ENCODE measurements around the gene BEND6.

Gene BEND6

GRCh38 chr6:56986611-56987010 lies 31.7 kb downstream of the BEND6 start:
- H3K4me2 ChIP-seq (ENCODE audit: low read length), result no peak overlapping the region
- no peaks in the 10 kb centered on the region for H3K36me3 ChIP-seq (replicated peaks; ENCODE audit: low read depth, low read length)
- H3K4me3 ChIP-seq (ENCODE audit: low read length), result no peak overlapping the region
- H3K9ac ChIP-seq (ENCODE audit: low read length), result no peak overlapping the region
- peaks cover 12% of the 10 kb centered on the region; the same call in 1 of the 2 replicates for H3K27me3 ChIP-seq (ENCODE audit: low read depth, low read length)
- no peaks in the 10 kb centered on the region for H3K9me3 ChIP-seq (ENCODE audit: insufficient read depth, low read length)
- no peaks in the 10 kb centered on the region for H3K79me2 ChIP-seq (ENCODE audit: low read length)
- H2AFZ ChIP-seq (ENCODE audit: low read depth, low read length), result no peak overlapping the region
- no peaks in the 10 kb centered on the region for H4K20me1 ChIP-seq (ENCODE audit: insufficient read depth, low read length)
- no peaks in the 10 kb centered on the region for H3K4me1 ChIP-seq (ENCODE audit: low read length)
- no peak for TF ChIP-seq EZH2phosphoT487 (IDR thresholded peaks at IDR 0.05; ENCODE audit: low read depth)
- TF ChIP-seq, protein P1, sequence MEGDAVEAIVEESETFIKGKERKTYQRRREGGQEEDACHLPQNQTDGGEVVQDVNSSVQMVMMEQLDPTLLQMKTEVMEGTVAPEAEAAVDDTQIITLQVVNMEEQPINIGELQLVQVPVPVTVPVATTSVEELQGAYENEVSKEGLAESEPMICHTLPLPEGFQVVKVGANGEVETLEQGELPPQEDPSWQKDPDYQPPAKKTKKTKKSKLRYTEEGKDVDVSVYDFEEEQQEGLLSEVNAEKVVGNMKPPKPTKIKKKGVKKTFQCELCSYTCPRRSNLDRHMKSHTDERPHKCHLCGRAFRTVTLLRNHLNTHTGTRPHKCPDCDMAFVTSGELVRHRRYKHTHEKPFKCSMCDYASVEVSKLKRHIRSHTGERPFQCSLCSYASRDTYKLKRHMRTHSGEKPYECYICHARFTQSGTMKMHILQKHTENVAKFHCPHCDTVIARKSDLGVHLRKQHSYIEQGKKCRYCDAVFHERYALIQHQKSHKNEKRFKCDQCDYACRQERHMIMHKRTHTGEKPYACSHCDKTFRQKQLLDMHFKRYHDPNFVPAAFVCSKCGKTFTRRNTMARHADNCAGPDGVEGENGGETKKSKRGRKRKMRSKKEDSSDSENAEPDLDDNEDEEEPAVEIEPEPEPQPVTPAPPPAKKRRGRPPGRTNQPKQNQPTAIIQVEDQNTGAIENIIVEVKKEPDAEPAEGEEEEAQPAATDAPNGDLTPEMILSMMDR (IDR thresholded peaks at IDR 0.05; ENCODE audit: low read depth, low read length), result no peak
- no peak overlapping the region for H3K27ac ChIP-seq (ENCODE audit: low read length)

DNA sequence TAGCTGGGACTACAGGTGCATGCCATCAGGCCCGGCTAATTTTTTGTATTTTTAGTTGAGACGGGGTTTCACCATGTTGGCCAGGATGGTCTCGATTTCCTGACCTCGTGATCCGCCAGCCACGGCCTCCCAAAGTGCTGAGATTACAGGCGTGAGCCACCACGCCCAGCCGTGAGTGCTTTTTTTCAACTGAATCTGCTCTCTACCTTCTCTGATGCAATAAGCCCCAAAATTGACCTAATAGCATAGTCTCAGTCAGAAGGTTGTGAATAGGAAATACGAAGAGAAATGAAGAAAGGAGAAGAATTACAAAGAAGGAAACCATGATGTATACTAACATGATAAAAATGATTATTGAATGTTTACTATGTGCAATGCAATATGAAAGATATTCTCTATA lies 33.2 kb downstream of the BEND6 start:
- Histone ChIP-seq H3K27me3 (ENCODE audit: low read depth, low read length) (peaks cover 12% of the 10 kb centered on the region; the same call in 1 of the 2 replicates), H3K9me3 (ENCODE audit: insufficient read depth, low read length) (no peaks in the 10 kb centered on the region), H3K9ac (ENCODE audit: low read length) (no peak overlapping the region), H2AFZ (ENCODE audit: low read depth, low read length) (no peak overlapping the region), H3K27ac (ENCODE audit: low read length) (no peak overlapping the region), H3K36me3 (replicated peaks; ENCODE audit: low read depth, low read length) (no peaks in the 10 kb centered on the region), H3K79me2 (ENCODE audit: low read length) (no peaks in the 10 kb centered on the region), H4K20me1 (ENCODE audit: insufficient read depth, low read length) (no peaks in the 10 kb centered on the region), H3K4me2 (ENCODE audit: low read length) (no peak overlapping the region), H3K4me1 (ENCODE audit: low read length) (no peaks in the 10 kb centered on the region), H3K4me3 (ENCODE audit: low read length) (no peak overlapping the region)
- no peak for TF ChIP-seq EZH2phosphoT487 (IDR thresholded peaks at IDR 0.05; ENCODE audit: low read depth)
- TF ChIP-seq, protein P1 (IDR thresholded peaks at IDR 0.05; ENCODE audit: low read depth, low read length), result no peak

DNA sequence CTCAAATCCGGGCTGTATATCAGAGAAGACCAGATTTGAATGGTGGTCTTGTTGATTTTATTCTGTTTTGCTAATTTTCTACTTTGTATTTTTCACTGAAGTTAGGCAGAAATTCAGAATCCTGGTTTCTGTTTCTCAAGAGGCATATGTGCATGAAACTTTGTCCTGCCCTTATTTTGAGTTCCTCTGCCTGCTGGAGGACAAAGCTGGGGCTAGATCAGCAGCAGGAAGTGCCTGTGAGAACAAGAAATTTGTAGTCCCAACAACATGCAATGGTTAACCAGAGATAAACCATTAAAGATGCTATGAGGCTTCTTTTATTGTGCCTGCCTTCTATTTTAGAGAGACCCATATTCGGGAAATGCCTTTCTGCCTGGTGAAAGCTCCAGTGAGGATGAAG lies 37.1 kb downstream of the BEND6 start:
- Histone ChIP-seq H2AFZ (ENCODE audit: low read depth, low read length) (no peak overlapping the region), H4K20me1 (ENCODE audit: insufficient read depth, low read length) (no peaks in the 10 kb centered on the region), H3K9ac (ENCODE audit: low read length) (no peak overlapping the region), H3K4me1 (ENCODE audit: low read length) (no peaks in the 10 kb centered on the region), H3K4me2 (ENCODE audit: low read length) (no peak overlapping the region), H3K4me3 (ENCODE audit: low read length) (no peak overlapping the region), H3K79me2 (ENCODE audit: low read length) (no peaks in the 10 kb centered on the region), H3K36me3 (replicated peaks; ENCODE audit: low read depth, low read length) (no peaks in the 10 kb centered on the region), H3K27me3 (ENCODE audit: low read depth, low read length) (0 out of 2 replicates have a peak, but pooled peaks cover 4% of the 10 kb centered on the region), H3K9me3 (ENCODE audit: insufficient read depth, low read length) (no peaks in the 10 kb centered on the region), H3K27ac (ENCODE audit: low read length) (no peak overlapping the region)
- no peak for TF ChIP-seq EZH2phosphoT487 (IDR thresholded peaks at IDR 0.05; ENCODE audit: low read depth)
- TF ChIP-seq, protein P1 (IDR thresholded peaks at IDR 0.05; ENCODE audit: low read depth, low read length), result no peak

DNA sequence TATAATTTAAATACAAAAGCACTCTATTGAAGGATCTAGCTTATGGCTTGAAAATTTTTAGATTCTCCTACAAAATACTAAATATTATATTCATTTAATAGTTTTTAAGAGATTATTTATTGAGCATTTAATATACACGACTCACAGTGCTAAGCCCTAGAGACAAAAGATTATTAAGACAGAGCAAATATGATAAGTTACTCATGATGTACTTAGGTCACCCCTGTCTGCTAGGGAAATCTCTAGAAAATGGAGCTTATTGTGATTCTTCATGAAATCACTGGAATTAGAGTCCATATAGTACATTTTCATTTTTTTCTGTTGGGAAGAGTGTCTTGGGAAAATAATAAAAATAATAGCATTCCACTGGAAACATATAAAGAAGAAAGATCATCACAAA lies 37.8 kb downstream of the BEND6 start:
- no peak overlapping the region for H3K4me2 ChIP-seq (ENCODE audit: low read length)
- H3K79me2 ChIP-seq (ENCODE audit: low read length), result no peaks in the 10 kb centered on the region
- H3K27me3 ChIP-seq (ENCODE audit: low read depth, low read length), result 0 out of 2 replicates have a peak, but pooled peaks cover 4% of the 10 kb centered on the region
- no peaks in the 10 kb centered on the region for H3K9me3 ChIP-seq (ENCODE audit: insufficient read depth, low read length)
- no peaks in the 10 kb centered on the region for H4K20me1 ChIP-seq (ENCODE audit: insufficient read depth, low read length)
- no peaks in the 10 kb centered on the region for H3K4me1 ChIP-seq (ENCODE audit: low read length)
- no peak for TF ChIP-seq EZH2phosphoT487 (IDR thresholded peaks at IDR 0.05; ENCODE audit: low read depth)
- TF ChIP-seq, protein P1 (IDR thresholded peaks at IDR 0.05; ENCODE audit: low read depth, low read length), result no peak
- no peak overlapping the region for H3K27ac ChIP-seq (ENCODE audit: low read length)
- H3K9ac ChIP-seq (ENCODE audit: low read length), result no peak overlapping the region
- no peak overlapping the region for H2AFZ ChIP-seq (ENCODE audit: low read depth, low read length)
- H3K36me3 ChIP-seq (replicated peaks; ENCODE audit: low read depth, low read length), result no peaks in the 10 kb centered on the region
- no peak overlapping the region for H3K4me3 ChIP-seq (ENCODE audit: low read length)
